Measurements from ENCODE around the gene MAG. TPM values are rescaled to one million over a fixed set of nuclear protein-coding genes. Genes with fewer than 3 reads are reported as not detected.

MAG gene
- total and polyA plus RNA-seq, 10 of the 15 experiments (the other 5 are each of a cell fraction or from before 2014, with no cell fraction given): 0.03 to 0.82 (median 0.17) TPM; not detected in 2

- TF ChIP-seq EZH2 (IDR thresholded peaks at IDR 0.05; ENCODE audit: borderline replicate concordance, control insufficient read depth, low read depth, low read length) (no peak), ATF7 (IDR thresholded peaks at IDR 0.05; ENCODE audit: low read depth) (peak; percentile 100), ATF2 (IDR thresholded peaks at IDR 0.05; ENCODE audit: low read length) (no peak), SUZ12 (IDR thresholded peaks at IDR 0.05; ENCODE audit: unreplicated experiment) (no peak), SREBF2 (IDR thresholded peaks at IDR 0.05; ENCODE audit: low read length) (no peak), HCFC1 (IDR thresholded peaks at IDR 0.05; ENCODE audit: low read length) (peak; percentile 32; the same call in 1 of the 2 replicates), ESRRA (IDR thresholded peaks at IDR 0.05; ENCODE audit: low read length) (no peak), SMAD5 (IDR thresholded peaks at IDR 0.05; ENCODE audit: low read depth) (peak; percentile 80), SREBF1 (IDR thresholded peaks at IDR 0.05; ENCODE audit: low read length) (peak; percentile 95), ZNF24 (IDR thresholded peaks at IDR 0.05) (no peak), POLR2A (IDR thresholded peaks at IDR 0.05; ENCODE audit: low read depth, low read length) (peak; percentile 97), NFXL1 (IDR thresholded peaks at IDR 0.05; ENCODE audit: borderline replicate concordance) (no peak), KLF5 (IDR thresholded peaks at IDR 0.05; ENCODE audit: partially characterized antibody) (peak; percentile 99), YBX1 (IDR thresholded peaks at IDR 0.05) (no peak)
Measured at GRCh38 chr19:35248310-35249145, 43.4 kb upstream of the MAG start, which contains the start of gene LSR (continued).

All from GM12878 (cell line).